K562 (cell line): ENCODE results near the gene CDH19. TPM values are rescaled to one million over a fixed set of nuclear protein-coding genes. Genes with fewer than 3 reads are reported as not detected.

Experiments used
- ATAC-seq: fragments of 200-7000 bp; cut with Tn5 transposase; 3 replicates; pipeline ENCODE4 v1.9.1; 2020; ENCODE audit warnings: moderate library complexity
- BruUV-seq: library from RNA; stranded (reverse); fragments of 400-500 nt; replicated peaks from 2 replicates; lab custom pipeline; 2021; lab: Mats Ljungman, UMichigan
- CTCF ChIA-PET: fragments of 300-600 bp; formaldehyde crosslinking; extraction: SDS; loops from one replicate; lab custom pipeline; 2021; ENCODE audit warnings: low intra/inter-chr PET ratio; lab: Yijun Ruan, JAX
- POLR2A ChIA-PET: fragments of 300-600, 350-650 bp; sonication (Branson Sonifier 250); formaldehyde crosslinking; extraction: SDS; loops from one replicate; lab custom pipeline; 2021; ENCODE audit warnings: antibody characterized with exemption, inconsistent platforms; lab: Yijun Ruan, JAX
- DNase-seq, 4 experiments: peaks; one replicate each; pipeline versions ENCODE4 v3.0.0 to v3.0.0-alpha.2; 2011 to 2018; ENCODE audit warnings: low spot score in 3 of 4, mixed read lengths in 3 of 4; ENCODE audit errors: extremely low read depth in 1 of 4
- FAIRE-seq: peaks from 2 replicates; lab custom pipeline; 2011; peaks lifted over from hg19 to GRCh38; lab: Jason Lieb, UNC
- H2AFZ ChIP-seq: 2 replicates; pipeline ENCODE4 v1.6.0; 2011; ENCODE audit warnings: low read depth, low read length, control low read depth, inconsistent platforms
- H3K27ac ChIP-seq: fragments of 200-600 bp; 3 replicates; pipeline ENCODE4 v1.8.0; 2011; ENCODE audit warnings: low read depth, mild to moderate bottlenecking, control low read depth, inconsistent platforms, low read length, moderate library complexity, mixed read lengths; ENCODE audit errors: extremely low read depth
- H3K27me3 ChIP-seq, 2 experiments: fragments of 300-600 bp in 1 of 2; 2 replicates in 1 of 2; 3 replicates in 1 of 2; pipeline versions ENCODE4 v1.6.0 to v1.8.0; 2011; ENCODE audit warnings: inconsistent platforms in 2 of 2, low read length in 2 of 2, mild to moderate bottlenecking in 1 of 2, mixed read lengths in 1 of 2, moderate library complexity in 1 of 2; ENCODE audit not compliant: control insufficient read depth in 2 of 2, insufficient read depth in 2 of 2
- H3K36me3 ChIP-seq: fragments of 300-600 bp; 3 replicates; pipeline ENCODE4 v1.8.0; 2011; ENCODE audit warnings: mild to moderate bottlenecking, low read length, inconsistent platforms; ENCODE audit not compliant: control insufficient read depth, insufficient read depth
- H3K4me1 ChIP-seq, 2 experiments: fragments of 200-600 bp in 1 of 2; replicated peaks in 1 of 2; 2 replicates in 1 of 2; 3 replicates in 1 of 2; pipeline versions ENCODE4 v1.5.1 to v1.8.0; 2011; ENCODE audit warnings: inconsistent platforms in 2 of 2, low read length in 2 of 2, mild to moderate bottlenecking in 1 of 2, mixed read lengths in 1 of 2, moderate library complexity in 1 of 2; ENCODE audit not compliant: control insufficient read depth in 2 of 2, insufficient read depth in 2 of 2
- H3K4me2 ChIP-seq: 2 replicates; pipeline ENCODE4 v1.6.1; 2011; ENCODE audit warnings: low read length, control low read depth, inconsistent platforms, mixed read lengths; ENCODE audit not compliant: insufficient read depth
- H3K4me3 ChIP-seq: fragments of 200-600 bp; sonication (generic), shearing (Covaris generic); 2 replicates; pipeline ENCODE4 v1.5.1; 2016; ENCODE audit warnings: control low read depth, inconsistent platforms
- H3K79me2 ChIP-seq: fragments of 200-600 bp; 3 replicates; pipeline ENCODE4 v1.8.0; 2011; ENCODE audit warnings: low read length, inconsistent platforms; ENCODE audit not compliant: control insufficient read depth, insufficient read depth
- H3K9ac ChIP-seq, 2 experiments: 2 replicates each; pipeline versions ENCODE4 v1.6.0 to v1.6.1; 2011; ENCODE audit warnings: low read depth in 2 of 2, low read length in 2 of 2, control low read depth in 1 of 2, inconsistent platforms in 1 of 2, mild to moderate bottlenecking in 1 of 2, mixed read lengths in 1 of 2; ENCODE audit not compliant: insufficient read depth in 1 of 2
- H3K9me1 ChIP-seq: one replicate; pipeline ENCODE4 v1.6.0; 2011; ENCODE audit warnings: inconsistent platforms, mild to moderate bottlenecking, low read length, moderate library complexity; ENCODE audit not compliant: control insufficient read depth, insufficient read depth
- H3K9me3 ChIP-seq: replicated peaks from 2 replicates; pipeline ENCODE4 v1.5.1; 2011; ENCODE audit warnings: low read depth, low read length, inconsistent platforms; ENCODE audit not compliant: control insufficient read depth, insufficient read depth
- H4K20me1 ChIP-seq: replicated peaks from 2 replicates; pipeline ENCODE4 v1.6.1; 2011; ENCODE audit warnings: low read length, inconsistent platforms, mixed read lengths; ENCODE audit not compliant: control insufficient read depth, insufficient read depth
- CTCFL ChIP-seq: IDR thresholded peaks from 2 replicates; pipeline ENCODE4 v1.6.1; 2011; ENCODE audit warnings: borderline replicate concordance, low read depth, mild to moderate bottlenecking, moderate library complexity, low read length; ENCODE audit not compliant: insufficient read depth, poor library complexity, severe bottlenecking
- EGR1 ChIP-seq: fragments of 450-650 bp; conservative IDR thresholded peaks from 2 replicates; pipeline ENCODE4 v1.6.1; 2017; ENCODE audit warnings: mild to moderate bottlenecking
- ETS2 ChIP-seq: IDR thresholded peaks from 2 replicates; pipeline ENCODE4 v1.6.1; 2016; ENCODE audit warnings: borderline replicate concordance, missing genetic modification characterization, mild to moderate bottlenecking, moderate library complexity, missing compliant biosample characterization; ENCODE audit not compliant: poor library complexity, severe bottlenecking
- HDAC6 ChIP-seq: IDR thresholded peaks from 2 replicates; pipeline ENCODE4 v1.6.1; 2012; ENCODE audit warnings: low read depth, mild to moderate bottlenecking, control low read depth, inconsistent platforms, low read length, moderate library complexity
- HLTF ChIP-seq: fragments of 450-650 bp; IDR thresholded peaks from 2 replicates; pipeline ENCODE4 v1.6.1; 2016
- MXD1 ChIP-seq: fragments of 250-450 bp; sonication (Bioruptor Pico); IDR thresholded peaks from 2 replicates; pipeline ENCODE4 v1.8.0; 2021; ENCODE audit warnings: borderline replicate concordance, mild to moderate bottlenecking, moderate library complexity; ENCODE audit not compliant: poor library complexity, severe bottlenecking
- MYNN ChIP-seq, 2 experiments: sonication (generic); formaldehyde crosslinking in 1 of 2; IDR thresholded peaks; 2 replicates each; pipeline versions ENCODE4 v1.5.0 to v1.6.1; 2016 to 2020; ENCODE audit warnings: antibody characterized with exemption in 1 of 2, missing genetic modification reagents in 1 of 2
- RUNX1 ChIP-seq: sonication (generic); IDR thresholded peaks from 2 replicates; pipeline ENCODE4 v1.6.1; 2016; ENCODE audit warnings: antibody characterized with exemption, low read depth
- ZBTB43 ChIP-seq: sonication (generic); formaldehyde crosslinking; IDR thresholded peaks from 2 replicates; pipeline ENCODE4 v1.8.0; 2023; ENCODE audit warnings: mild to moderate bottlenecking, missing genetic modification reagents
- ZC3H4 ChIP-seq: sonication (generic); formaldehyde crosslinking; IDR thresholded peaks from 2 replicates; pipeline ENCODE4 v1.9.0; 2021; ENCODE audit warnings: missing genetic modification reagents, borderline replicate concordance
- ZNF398 ChIP-seq: fragments of 250-450 bp; sonication (Bioruptor Pico); IDR thresholded peaks from 2 replicates; pipeline ENCODE4 v1.8.0; 2021; ENCODE audit warnings: moderate library complexity, mild to moderate bottlenecking, inconsistent platforms
- ZNF445 ChIP-seq: fragments of 250-450 bp; sonication (Bioruptor Pico); IDR thresholded peaks from 2 replicates; pipeline ENCODE4 v1.4.0; 2020; ENCODE audit warnings: low read depth, mild to moderate bottlenecking, moderate library complexity
- ZNF780A ChIP-seq: fragments of 250-450 bp; sonication (Bioruptor Pico); IDR thresholded peaks from 2 replicates; pipeline ENCODE4 v1.5.0; 2021; ENCODE audit warnings: mild to moderate bottlenecking
- WGBS: fragments of 100-300 bp; shearing (Covaris generic); methylation state at CpG from one replicate; pipeline ENCODE4 v1.1.6; 2016; ENCODE audit warnings: low coverage, mixed read lengths; ENCODE audit not compliant: insufficient coverage; ENCODE audit errors: missing lambda C conversion rate; 5-methylcytosine and 5-hydroxymethylcytosine counted together
- in situ Hi-C: fragments of 300-500 bp; cut with MboI; formaldehyde crosslinking; loops from 4 replicates; pipeline ENCODE4 v1.15.0; 2018; ENCODE audit warnings: inconsistent platforms, mixed read lengths
- intact Hi-C: fragments of 100-400 bp; cut with micrococcal nuclease; formaldehyde crosslinking; loops from 2 replicates; pipeline ENCODE4 v1.14.2; 2022
- polyA plus RNA-seq, 8 experiments: library from polyadenylated mRNA; depleted of rRNA in 4 of 8; stranded (reverse) in 5 of 8; unstranded in 3 of 8; fragments of >200 nt; fragmentation: Nextera tagmentation in 2 of 8; fragmentation: Illumina TruSeq in 1 of 8; extraction: Ambion mirVana in 2 of 8; extraction: Trizol in 1 of 8; gene quantifications; 2 replicates each; pipeline versions ENCODE4 v1.2.1 to v1.2.3, GENCODE V29; 2011 to 2014; ENCODE audit warnings: inconsistent platforms in 1 of 8, missing spikeins in 1 of 8
- total RNA-seq, 7 experiments: library from RNA; depleted of rRNA in 6 of 7; stranded (reverse); fragments of >200 nt in 6 of 7; fragmentation: Illumina TruSeq in 2 of 7; extraction: Trizol in 2 of 7; gene quantifications; 2 replicates each; pipeline versions ENCODE4 v1.2.1 to v1.2.3, GENCODE V29; 2011 to 2021; ENCODE audit warnings: low replicate concordance in 1 of 7

CDH19 gene
- total and polyA plus RNA-seq, 9 of the 15 experiments (the other 6 are each of a cell fraction or from before 2014, with no cell fraction given) = not detected

GRCh38 chr18:66632756-66633155 lies 28.9 kb upstream of the CDH19 start (continued):
- TF ChIP-seq ZBTB43 (CRISPR knock-in tag) (no peak), RUNX1 (no peak), MXD1 (no peak), ZC3H4 (CRISPR knock-in tag) (no peak), ETS2 (tag) (no peak), HDAC6 (no peak)

GRCh38 chr18:66630831-66631230 lies 26.9 kb upstream of the CDH19 start:
- 0% methylated on average over 1 of the region's 1 CpG for WGBS
- ChIA-PET POLR2A (no interaction called here), CTCF (no interaction called here)
- H2AFZ ChIP-seq = no peak overlapping the region
- H3K9me3 ChIP-seq = no peaks in the 10 kb centered on the region
- H3K4me1 ChIP-seq = no peaks in the 10 kb centered on the region
- TF ChIP-seq ZNF445 = no peak
- no peak for TF ChIP-seq CTCFL
- no peak for TF ChIP-seq ZNF780A (CRISPR knock-in tag)
- no peak for TF ChIP-seq HLTF
- TF ChIP-seq MYNN (IDR thresholded peaks at IDR 0.05) = no peak
- TF ChIP-seq MYNN (CRISPR knock-in tag; IDR thresholded peaks at IDR 0.05) = no peak
- TF ChIP-seq ZNF398 (CRISPR knock-in tag) = no peak
- TF ChIP-seq EGR1 = no peak
- no peaks in the 10 kb centered on the region for H3K27me3 ChIP-seq
- no peaks in the 10 kb centered on the region for H3K79me2 ChIP-seq
- H3K4me2 ChIP-seq = no peak overlapping the region
- H3K27ac ChIP-seq = no peak overlapping the region
- DNase-seq = no peak
- H3K9me1 ChIP-seq = no peaks in the 10 kb centered on the region
- H3K9ac ChIP-seq = no peak overlapping the region
- H4K20me1 ChIP-seq = no peaks in the 10 kb centered on the region
- no peak for ATAC-seq
- H3K4me3 ChIP-seq = no peak overlapping the region
- H3K36me3 ChIP-seq = no peaks in the 10 kb centered on the region
- intact Hi-C loops (no loop called here), in situ Hi-C loops (no loop called here)
- no TSS peak for BruUV-seq
- no peak for FAIRE-seq
